GM21423 (cell line): ENCODE data around the gene KATNAL2.

ENCODE experiments used
- ATAC-seq: cut with Tn5 transposase; IDR thresholded peaks from one replicate; pipeline ENCODE4 v1.9.1; 2021; ENCODE audit warnings: mild to moderate bottlenecking, moderate library complexity; ENCODE audit not compliant: unreplicated experiment

KATNAL2 gene

GRCh38 chr18:47110492-47111274 is 193.3 kb downstream of the KATNAL2 start:
- no peak for ATAC-seq

GRCh38 chr18:47113796-47114540 is 196.6 kb downstream of the KATNAL2 start:
- no peak for ATAC-seq

- ATAC-seq: no peak
Observed at GRCh38 chr18:47115205-47115604, 197.8 kb downstream of the KATNAL2 start.

- ATAC-seq: no peak
Observed at GRCh38 chr18:47118981-47119380, 201.6 kb downstream of the KATNAL2 start.

- ATAC-seq: no peak
Observed at GRCh38 chr18:47120428-47120827, 203.0 kb downstream of the KATNAL2 start.

GRCh38 chr18:47121146-47121545 is 203.7 kb downstream of the KATNAL2 start:
- ATAC-seq: no peak

GRCh38 chr18:47141289-47141688 is 223.9 kb downstream of the KATNAL2 start:
- ATAC-seq: no peak

GRCh38 chr18:47143153-47143552 is 225.8 kb downstream of the KATNAL2 start:
- ATAC-seq: no peak

GRCh38 chr18:47143899-47144485 is 226.6 kb downstream of the KATNAL2 start:
- ATAC-seq: no peak

GRCh38 chr18:47146206-47146605 is 228.8 kb downstream of the KATNAL2 start:
- ATAC-seq: no peak

- no peak for ATAC-seq
Observed at GRCh38 chr18:47149457-47150028, 232.1 kb downstream of the KATNAL2 start.

GRCh38 chr18:47150029-47150823 is 232.8 kb downstream of the KATNAL2 start, which contains the start of gene HDHD2:
HDHD2 (minus strand) TSS chr18:47150500; CDS start chr18:47136439, 14,061 bp downstream.
- ATAC-seq: peak; percentile 91

- ATAC-seq: peak; percentile 17
Observed at GRCh38 chr18:47150824-47151366, 233.5 kb downstream of the KATNAL2 start.

GRCh38 chr18:47151439-47151838 is 234.0 kb downstream of the KATNAL2 start:
- no peak for ATAC-seq
